Measurements from ENCODE around the gene LRFN5.
A peak's percentile ranks its signal among the peaks of the same experiment; 100 is the strongest.

- no peak for TF ChIP-seq CTCF (conservative IDR thresholded peaks at IDR 0.05; ENCODE audit: low read depth in 2 of 2)
- peak; percentile 50 for TF ChIP-seq EZH2 (IDR thresholded peaks at IDR 0.05; ENCODE audit: low read depth, unreplicated experiment)
- TF ChIP-seq EZH2phosphoT487 (IDR thresholded peaks at IDR 0.05; ENCODE audit: unreplicated experiment), result no peak
- TF ChIP-seq POLR2AphosphoS5 (IDR thresholded peaks at IDR 0.05; ENCODE audit: low read depth), result no peak
- no peak for TF ChIP-seq JUNB (IDR thresholded peaks at IDR 0.05; ENCODE audit: unreplicated experiment)
- no peak for TF ChIP-seq REST (IDR thresholded peaks at IDR 0.05; ENCODE audit: unreplicated experiment)
Observed at GRCh38 chr14:41606532-41607303, at the start of gene LRFN5.

All from GM23338 (cell line).